Stomach (tissue), 9 donors: ENCODE measurements around the gene IL18R1. TPM values are rescaled to one million over a fixed set of nuclear protein-coding genes. Genes with fewer than 3 reads are reported as not detected.

Experiments
- DNase-seq, 2 donors: peaks; one replicate each; pipeline versions ENCODE4 v3.0.0 to v3.0.0-alpha.2; 2013 to 2019
- H3K27ac ChIP-seq, 5 donors: fragments of 200-600 bp in 4 of 5; sonication (generic) in 4 of 5; one replicate each; pipeline ENCODE4 v1.5.1; 2013 to 2019; ENCODE audit warnings: mild to moderate bottlenecking in 1 of 5, moderate library complexity in 1 of 5
- H3K27me3 ChIP-seq, 3 donors: fragments of 200-600 bp; sonication (generic); one replicate each; pipeline ENCODE4 v1.5.1; 2017 to 2019; ENCODE audit warnings: mixed run types in 1 of 3
- H3K36me3 ChIP-seq, 4 donors: fragments of 200-600 bp; sonication (generic); 1 replicate in 3 of 4; 2 replicates in 1 of 4; pipeline ENCODE4 v1.5.1; 2016 to 2019
- H3K4me1 ChIP-seq, 4 donors: fragments of 200-600 bp; sonication (generic); one replicate each; pipeline ENCODE4 v1.5.1; 2016 to 2019
- H3K4me3 ChIP-seq, 4 donors: fragments of 200-600 bp; sonication (generic) in 3 of 4; one replicate each; pipeline ENCODE4 v1.5.1; 2016 to 2019; ENCODE audit warnings: mild to moderate bottlenecking in 1 of 4
- H3K9me3 ChIP-seq, 4 donors: fragments of 200-600 bp; sonication (generic); one replicate each; pipeline ENCODE4 v1.5.1; 2016 to 2019
- CTCF ChIP-seq, 7 experiments: fragments of 450-650 bp in 4 of 7; fragments of 200-600 bp in 3 of 7; sonication (generic) in 3 of 7; IDR thresholded peaks; one replicate each; pipeline ENCODE4 v1.5.1; 2016 to 2019; ENCODE audit warnings: antibody characterized with exemption in 7 of 7, control low read depth in 2 of 7, mild to moderate bottlenecking in 1 of 7
- EP300 ChIP-seq: sonication (generic); formaldehyde crosslinking; IDR thresholded peaks from one replicate; pipeline ENCODE4 v1.6.1; 2017; ENCODE audit warnings: antibody characterized with exemption
- POLR2A ChIP-seq, 4 donors: fragments of 450-650 bp; IDR thresholded peaks; one replicate each; pipeline ENCODE4 v1.6.1; 2016; ENCODE audit warnings: antibody characterized with exemption in 4 of 4, control low read depth in 2 of 4, mild to moderate bottlenecking in 1 of 4, moderate library complexity in 1 of 4
- POLR2AphosphoS5 ChIP-seq, 3 donors: sonication (generic); formaldehyde crosslinking; IDR thresholded peaks; one replicate each; pipeline ENCODE4 v1.6.1; 2016; ENCODE audit warnings: antibody characterized with exemption in 3 of 3
- WGBS, 5 donors: extraction: QIAGEN DNeasy Blood & Tissue Kit in 3 of 5; methylation state at CpG; one replicate each; pipeline versions ENCODE4 v1.1.5 to v1.1.7; 2013 to 2018; 5-methylcytosine and 5-hydroxymethylcytosine counted together
- intact Hi-C: fragments of 100-400 bp; cut with DNase I; formaldehyde crosslinking; loops from one replicate; pipeline ENCODE4 v1.15.1; 2023; ENCODE audit warnings: low total_unique reads
- polyA plus RNA-seq, 3 donors: library from polyadenylated mRNA; stranded (reverse); fragments of 200-250 nt; gene quantifications; one replicate each; pipeline ENCODE4 v1.2.3, GENCODE V29; 2013
- total RNA-seq, 5 donors: library from RNA; depleted of rRNA; stranded (reverse); fragments of >200 nt; gene quantifications; one replicate each; pipeline versions ENCODE4 v1.1.0 to v1.2.3, GENCODE V29; 2014 to 2016
- donor health status: healthy with polysubstance abuse.
- donor health status: Bipolar disorder and iron deficiency.
- donor health status: healthy.

Gene IL18R1
- total and polyA plus RNA-seq, 8 donors: 0.29 to 83.9 (median 2.5) TPM

- intact Hi-C loops: no loop called here
- WGBS, 5 donors: 50 to 84% (median 53%) methylated on average over 3 of the region's 3 CpGs
- Histone ChIP-seq H3K9me3 (no peaks in the 10 kb centered on the region), H3K27ac (no peak overlapping the region), H3K4me3 (no peak overlapping the region), H3K27me3 (no peaks in the 10 kb centered on the region), H3K36me3 (peaks cover 0 to 8% (median 5%) of the 10 kb centered on the region in 4 donors), H3K4me1 (no peaks in the 10 kb centered on the region)
- DNase-seq: no peak
- TF ChIP-seq CTCF (IDR thresholded peaks at IDR 0.05): no peak
- TF ChIP-seq EP300: no peak
- no peak for TF ChIP-seq POLR2AphosphoS5 (IDR thresholded peaks at IDR 0.05)
- no peak for TF ChIP-seq POLR2A (IDR thresholded peaks at IDR 0.05)
Observed at GRCh38 chr2:102392096-102392495, 36.5 kb downstream of the IL18R1 start.

GRCh38 chr2:102392942-102393341 lies 37.3 kb downstream of the IL18R1 start:
- no peaks in the 10 kb centered on the region for H3K27me3 ChIP-seq
- no peak for TF ChIP-seq CTCF (IDR thresholded peaks at IDR 0.05)
- TF ChIP-seq POLR2A (IDR thresholded peaks at IDR 0.05): no peak
- TF ChIP-seq POLR2AphosphoS5 (IDR thresholded peaks at IDR 0.05): no peak
- no peak for TF ChIP-seq EP300
- DNase-seq: no peak
- intact Hi-C loops: no loop called here
- 38 to 89% (median 53%) methylated on average over 1 of the region's 1 CpG for WGBS, 5 donors
- H3K36me3 ChIP-seq: peaks cover 0 to 6% (median 3%) of the 10 kb centered on the region in 4 donors
- no peaks in the 10 kb centered on the region for H3K4me1 ChIP-seq
- H3K9me3 ChIP-seq: no peaks in the 10 kb centered on the region
- H3K27ac ChIP-seq: no peak overlapping the region
- no peak overlapping the region for H3K4me3 ChIP-seq

GRCh38 chr2:102396012-102396411 lies 40.4 kb downstream of the IL18R1 start:
- no peak for DNase-seq

GRCh38 chr2:102397209-102397608 lies 41.6 kb downstream of the IL18R1 start:
- Histone ChIP-seq H3K36me3 (no peaks in the 10 kb centered on the region), H3K4me1 (peaks cover 0 to 5% (median 0%) of the 10 kb centered on the region in 4 donors), H3K4me3 (no peak overlapping the region), H3K9me3 (no peaks in the 10 kb centered on the region), H3K27ac (no peak overlapping the region), H3K27me3 (no peaks in the 10 kb centered on the region)
- intact Hi-C loops: no loop called here
- no peak for TF ChIP-seq POLR2AphosphoS5 (IDR thresholded peaks at IDR 0.05)
- no peak for TF ChIP-seq POLR2A (IDR thresholded peaks at IDR 0.05)
- TF ChIP-seq CTCF (IDR thresholded peaks at IDR 0.05): no peak
- TF ChIP-seq EP300: no peak
- WGBS, 5 donors: 75 to 89% (median 85%) methylated on average over 6 of the region's 6 CpGs
- no peak for DNase-seq

More at GRCh38 chr2:102396012-102396411, 40.4 kb downstream of the IL18R1 start:
- intact Hi-C loops: no loop called here
- Histone ChIP-seq H3K27ac (no peak overlapping the region), H3K36me3 (no peaks in the 10 kb centered on the region), H3K4me1 (peaks cover 0 to 5% (median 0%) of the 10 kb centered on the region in 4 donors), H3K9me3 (no peaks in the 10 kb centered on the region), H3K4me3 (no peak overlapping the region), H3K27me3 (no peaks in the 10 kb centered on the region)
- 33 to 87% (median 65%) methylated on average over 2 of the region's 2 CpGs for WGBS, 5 donors
- TF ChIP-seq EP300 (no peak), CTCF (IDR thresholded peaks at IDR 0.05) (no peak), POLR2AphosphoS5 (IDR thresholded peaks at IDR 0.05) (no peak), POLR2A (IDR thresholded peaks at IDR 0.05) (no peak)
